ENCODE measurements around the gene MPO. TPM values are rescaled to one million over a fixed set of nuclear protein-coding genes. Genes with fewer than 3 reads are reported as not detected.

Gene MPO
- total and polyA plus RNA-seq, 10 of the 15 experiments (the other 5 are each of a cell fraction or from before 2014, with no cell fraction given), result 0.06 to 0.49 (median 0.14) TPM

DNA sequence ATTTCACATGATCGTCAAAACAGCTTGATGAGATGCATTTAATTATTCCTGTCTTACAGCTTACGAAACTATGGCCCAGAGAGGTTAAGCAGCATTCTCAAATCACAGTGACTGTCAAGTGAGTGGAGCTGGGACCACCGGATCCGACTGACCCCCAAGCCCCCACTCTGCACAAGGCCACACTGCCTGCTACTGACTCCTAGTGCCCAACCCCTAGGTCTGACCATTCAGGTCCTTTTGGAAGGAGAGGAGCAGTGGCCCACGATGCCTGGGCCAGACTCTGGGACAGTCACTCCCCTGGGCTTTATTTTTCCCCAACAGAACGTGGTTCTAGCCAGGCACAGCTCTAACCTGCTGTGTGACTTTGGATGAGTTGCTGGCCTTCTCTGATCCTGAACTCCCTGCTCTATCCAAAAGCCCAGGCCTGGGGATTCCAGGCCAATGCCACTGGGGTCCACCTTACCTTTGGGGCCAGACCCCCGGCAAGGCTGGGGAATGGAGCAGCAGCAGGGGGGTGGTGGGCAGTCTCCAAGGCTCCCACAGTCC lies 38.0 kb upstream of the MPO start (continued):
- TF ChIP-seq, protein P1, sequence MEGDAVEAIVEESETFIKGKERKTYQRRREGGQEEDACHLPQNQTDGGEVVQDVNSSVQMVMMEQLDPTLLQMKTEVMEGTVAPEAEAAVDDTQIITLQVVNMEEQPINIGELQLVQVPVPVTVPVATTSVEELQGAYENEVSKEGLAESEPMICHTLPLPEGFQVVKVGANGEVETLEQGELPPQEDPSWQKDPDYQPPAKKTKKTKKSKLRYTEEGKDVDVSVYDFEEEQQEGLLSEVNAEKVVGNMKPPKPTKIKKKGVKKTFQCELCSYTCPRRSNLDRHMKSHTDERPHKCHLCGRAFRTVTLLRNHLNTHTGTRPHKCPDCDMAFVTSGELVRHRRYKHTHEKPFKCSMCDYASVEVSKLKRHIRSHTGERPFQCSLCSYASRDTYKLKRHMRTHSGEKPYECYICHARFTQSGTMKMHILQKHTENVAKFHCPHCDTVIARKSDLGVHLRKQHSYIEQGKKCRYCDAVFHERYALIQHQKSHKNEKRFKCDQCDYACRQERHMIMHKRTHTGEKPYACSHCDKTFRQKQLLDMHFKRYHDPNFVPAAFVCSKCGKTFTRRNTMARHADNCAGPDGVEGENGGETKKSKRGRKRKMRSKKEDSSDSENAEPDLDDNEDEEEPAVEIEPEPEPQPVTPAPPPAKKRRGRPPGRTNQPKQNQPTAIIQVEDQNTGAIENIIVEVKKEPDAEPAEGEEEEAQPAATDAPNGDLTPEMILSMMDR (IDR thresholded peaks at IDR 0.05 in 2 of 3, conservative IDR thresholded peaks at IDR 0.05 in 1 of 3; ENCODE audit: control insufficient read depth in 2 of 3, extremely low read depth in 1 of 3, insufficient read depth in 1 of 3, low read depth in 3 of 3, low read length in 3 of 3), result no peak
- TF ChIP-seq CHD2 (IDR thresholded peaks at IDR 0.05; ENCODE audit: borderline replicate concordance, low read depth, low read length), result no peak

DNA sequence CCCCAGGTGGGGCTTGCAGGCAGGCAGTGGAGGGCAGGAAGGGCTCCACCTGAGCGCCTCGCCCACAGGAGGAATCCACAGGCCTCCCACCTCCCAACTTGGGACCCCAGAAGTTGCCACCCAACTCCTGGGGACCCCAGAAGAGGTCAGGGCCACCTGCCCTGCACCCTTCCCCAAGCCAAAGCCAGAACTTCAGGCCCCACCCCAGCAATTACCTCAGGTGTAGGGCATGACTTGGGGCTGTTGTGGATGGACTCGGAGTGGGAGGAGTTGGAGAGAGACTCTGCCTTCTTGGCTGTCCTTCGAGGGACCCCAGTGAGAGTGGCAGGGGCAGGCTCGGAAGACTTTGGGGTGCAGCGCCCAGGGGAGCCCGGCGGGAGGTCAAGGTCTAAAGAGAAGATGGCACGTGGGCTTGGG lies 37.3 kb upstream of the MPO start:
- ChIA-PET RAD21 (ENCODE audit: unreplicated experiment) (interaction anchor here (0.7 to 10.9 kb wide), 39 partner anchors 8 to 686 kb away, joined by 3 to 227 read pairs (median 4); partner anchors contain the start of genes MTMR4, RNF43, SUPT4H1 and TSPOAP1), POLR2A (interaction anchor here (0.7 to 1.6 kb wide), 11 partner anchors 8 to 178 kb away, joined by 3 to 17 read pairs (median 4); partner anchors contain the start of genes RNF43 and TSPOAP1), SMC1A (ENCODE audit: uncharacterized antibody, unreplicated experiment) (interaction anchor here (0.6 to 12.9 kb wide), 39 partner anchors 8 to 197 kb away, joined by 3 to 249 read pairs (median 6); partner anchors contain the start of genes RNF43, SUPT4H1 and TSPOAP1), CTCF (interaction anchor here (0.7 to 6.5 kb wide), 48 partner anchors 9 to 201 kb away, joined by 3 to 163 read pairs (median 6); partner anchors contain the start of genes MTMR4, RNF43, SUPT4H1 and TSPOAP1)
- H3K4me1 ChIP-seq (ENCODE audit: control insufficient read depth, insufficient read depth, low read length), result peaks cover 7% of the 10 kb centered on the region
- DNase-seq (ENCODE audit: low read depth, low spot score), result no peak
- H4K20me1 ChIP-seq (ENCODE audit: control insufficient read depth, insufficient read depth), result no peaks in the 10 kb centered on the region
- H3K9me3 ChIP-seq (replicated peaks; ENCODE audit: control insufficient read depth, insufficient read depth, low read length), result no peaks in the 10 kb centered on the region
- H3K27me3 ChIP-seq (replicated peaks in 1 of 2; ENCODE audit: control insufficient read depth in 2 of 2, insufficient read depth in 2 of 2, low read length in 1 of 2), result no peaks in the 10 kb centered on the region
- H3K4me2 ChIP-seq (ENCODE audit: control insufficient read depth, insufficient read depth), result no peak overlapping the region
- BruUV-seq (replicated peaks), result no TSS peak
- ATAC-seq, result no peak; the same call in 2 of the 3 replicates
- H3K36me3 ChIP-seq (ENCODE audit: control insufficient read depth in 2 of 2, insufficient read depth in 2 of 2, low read length in 1 of 2), result peaks cover 0 to 2% of the 10 kb centered on the region in 2 experiments; a peak in 1 of 4 replicates
- 82% methylated on average over 9 of the region's 9 CpGs for WGBS (ENCODE audit: insufficient coverage, insufficient replicate concordance, low lambda C conversion rate, missing lambda C conversion rate)
- peak overlapping the region; percentile 50 for H3K27ac ChIP-seq (ENCODE audit: control insufficient read depth, insufficient read depth)
- H2AFZ ChIP-seq (ENCODE audit: control insufficient read depth, low read depth, low read length), result no peak overlapping the region
- H3K79me2 ChIP-seq (ENCODE audit: control insufficient read depth, insufficient read depth, low read length), result no peaks in the 10 kb centered on the region
- H3K9ac ChIP-seq (ENCODE audit: control insufficient read depth, insufficient read depth, low read length), result peak overlapping the region; percentile 43; the same call in 1 of the 2 replicates
- in situ Hi-C loops (cut with MboI), result loop anchor here (5.0 kb wide), 1 partner anchor 129 kb away; no protein-coding TSS in a partner anchor
- FAIRE-seq, result no peak
- intact Hi-C loops (cut with micrococcal nuclease; ENCODE audit: unreplicated experiment), result no loop called here
- H3K4me3 ChIP-seq, result no peak overlapping the region
- TF ChIP-seq, protein P2, sequence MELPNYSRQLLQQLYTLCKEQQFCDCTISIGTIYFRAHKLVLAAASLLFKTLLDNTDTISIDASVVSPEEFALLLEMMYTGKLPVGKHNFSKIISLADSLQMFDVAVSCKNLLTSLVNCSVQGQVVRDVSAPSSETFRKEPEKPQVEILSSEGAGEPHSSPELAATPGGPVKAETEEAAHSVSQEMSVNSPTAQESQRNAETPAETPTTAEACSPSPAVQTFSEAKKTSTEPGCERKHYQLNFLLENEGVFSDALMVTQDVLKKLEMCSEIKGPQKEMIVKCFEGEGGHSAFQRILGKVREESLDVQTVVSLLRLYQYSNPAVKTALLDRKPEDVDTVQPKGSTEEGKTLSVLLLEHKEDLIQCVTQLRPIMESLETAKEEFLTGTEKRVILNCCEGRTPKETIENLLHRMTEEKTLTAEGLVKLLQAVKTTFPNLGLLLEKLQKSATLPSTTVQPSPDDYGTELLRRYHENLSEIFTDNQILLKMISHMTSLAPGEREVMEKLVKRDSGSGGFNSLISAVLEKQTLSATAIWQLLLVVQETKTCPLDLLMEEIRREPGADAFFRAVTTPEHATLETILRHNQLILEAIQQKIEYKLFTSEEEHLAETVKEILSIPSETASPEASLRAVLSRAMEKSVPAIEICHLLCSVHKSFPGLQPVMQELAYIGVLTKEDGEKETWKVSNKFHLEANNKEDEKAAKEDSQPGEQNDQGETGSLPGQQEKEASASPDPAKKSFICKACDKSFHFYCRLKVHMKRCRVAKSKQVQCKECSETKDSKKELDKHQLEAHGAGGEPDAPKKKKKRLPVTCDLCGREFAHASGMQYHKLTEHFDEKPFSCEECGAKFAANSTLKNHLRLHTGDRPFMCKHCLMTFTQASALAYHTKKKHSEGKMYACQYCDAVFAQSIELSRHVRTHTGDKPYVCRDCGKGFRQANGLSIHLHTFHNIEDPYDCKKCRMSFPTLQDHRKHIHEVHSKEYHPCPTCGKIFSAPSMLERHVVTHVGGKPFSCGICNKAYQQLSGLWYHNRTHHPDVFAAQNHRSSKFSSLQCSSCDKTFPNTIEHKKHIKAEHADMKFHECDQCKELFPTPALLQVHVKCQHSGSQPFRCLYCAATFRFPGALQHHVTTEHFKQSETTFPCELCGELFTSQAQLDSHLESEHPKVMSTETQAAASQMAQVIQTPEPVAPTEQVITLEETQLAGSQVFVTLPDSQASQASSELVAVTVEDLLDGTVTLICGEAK (IDR thresholded peaks at IDR 0.05; ENCODE audit: borderline replicate concordance), result no peak
- TF ChIP-seq, protein P3, sequence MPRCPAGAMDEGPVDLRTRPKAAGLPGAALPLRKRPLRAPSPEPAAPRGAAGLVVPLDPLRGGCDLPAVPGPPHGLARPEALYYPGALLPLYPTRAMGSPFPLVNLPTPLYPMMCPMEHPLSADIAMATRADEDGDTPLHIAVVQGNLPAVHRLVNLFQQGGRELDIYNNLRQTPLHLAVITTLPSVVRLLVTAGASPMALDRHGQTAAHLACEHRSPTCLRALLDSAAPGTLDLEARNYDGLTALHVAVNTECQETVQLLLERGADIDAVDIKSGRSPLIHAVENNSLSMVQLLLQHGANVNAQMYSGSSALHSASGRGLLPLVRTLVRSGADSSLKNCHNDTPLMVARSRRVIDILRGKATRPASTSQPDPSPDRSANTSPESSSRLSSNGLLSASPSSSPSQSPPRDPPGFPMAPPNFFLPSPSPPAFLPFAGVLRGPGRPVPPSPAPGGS (IDR thresholded peaks at IDR 0.05; ENCODE audit: borderline replicate concordance, insufficient read depth, low read depth, low read length, poor library complexity, severe bottlenecking), result no peak
- TF ChIP-seq SPI1 (IDR thresholded peaks at IDR 0.05; ENCODE audit: borderline replicate concordance, insufficient read depth, low read depth, low read length) (no peak), EGR1 (IDR thresholded peaks at IDR 0.05; ENCODE audit: borderline replicate concordance in 1 of 2, low read depth in 2 of 2, low read length in 2 of 2) (no peak), MXI1 (IDR thresholded peaks at IDR 0.05; ENCODE audit: low read depth, low read length) (no peak), TCF12 (IDR thresholded peaks at IDR 0.05; ENCODE audit: low read depth, low read length) (no peak), SIN3A (IDR thresholded peaks at IDR 0.05; ENCODE audit: low read depth, low read length) (no peak)
- TF ChIP-seq, protein P4, sequence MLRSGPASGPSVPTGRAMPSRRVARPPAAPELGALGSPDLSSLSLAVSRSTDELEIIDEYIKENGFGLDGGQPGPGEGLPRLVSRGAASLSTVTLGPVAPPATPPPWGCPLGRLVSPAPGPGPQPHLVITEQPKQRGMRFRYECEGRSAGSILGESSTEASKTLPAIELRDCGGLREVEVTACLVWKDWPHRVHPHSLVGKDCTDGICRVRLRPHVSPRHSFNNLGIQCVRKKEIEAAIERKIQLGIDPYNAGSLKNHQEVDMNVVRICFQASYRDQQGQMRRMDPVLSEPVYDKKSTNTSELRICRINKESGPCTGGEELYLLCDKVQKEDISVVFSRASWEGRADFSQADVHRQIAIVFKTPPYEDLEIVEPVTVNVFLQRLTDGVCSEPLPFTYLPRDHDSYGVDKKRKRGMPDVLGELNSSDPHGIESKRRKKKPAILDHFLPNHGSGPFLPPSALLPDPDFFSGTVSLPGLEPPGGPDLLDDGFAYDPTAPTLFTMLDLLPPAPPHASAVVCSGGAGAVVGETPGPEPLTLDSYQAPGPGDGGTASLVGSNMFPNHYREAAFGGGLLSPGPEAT (IDR thresholded peaks at IDR 0.05; ENCODE audit: low read depth), result no peak

All from GM12878 (cell line).